Limb (tissue), 2 donors: ENCODE data around the gene NCBP1.

ENCODE experiments used
- DNase-seq, 2 donors: peaks; one replicate each; pipeline ENCODE4 v3.0.0-alpha.2; 2016; ENCODE audit errors: extremely low spot score in 2 of 2

NCBP1 gene

DNA sequence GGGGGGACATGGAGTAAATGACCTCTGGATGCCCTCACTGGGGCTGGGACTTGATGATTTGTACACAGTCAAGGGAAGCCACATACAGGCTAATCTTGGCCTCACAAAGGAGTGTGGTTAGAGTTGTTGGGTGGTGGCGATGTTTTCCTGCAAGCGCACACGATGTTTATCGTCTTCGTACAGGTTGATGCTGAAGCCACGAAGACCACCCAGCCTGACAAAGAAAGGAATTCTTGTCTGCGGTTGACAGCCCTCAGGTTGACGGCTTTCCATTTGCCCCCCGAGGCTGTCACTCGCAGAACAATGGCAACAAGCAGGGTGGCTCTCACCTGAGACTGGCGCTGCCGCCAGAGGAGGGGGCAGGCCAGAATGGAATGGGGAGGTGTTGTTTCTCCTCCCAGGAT is 77.6 kb downstream of the NCBP1 start:
- no peak for DNase-seq

DNA sequence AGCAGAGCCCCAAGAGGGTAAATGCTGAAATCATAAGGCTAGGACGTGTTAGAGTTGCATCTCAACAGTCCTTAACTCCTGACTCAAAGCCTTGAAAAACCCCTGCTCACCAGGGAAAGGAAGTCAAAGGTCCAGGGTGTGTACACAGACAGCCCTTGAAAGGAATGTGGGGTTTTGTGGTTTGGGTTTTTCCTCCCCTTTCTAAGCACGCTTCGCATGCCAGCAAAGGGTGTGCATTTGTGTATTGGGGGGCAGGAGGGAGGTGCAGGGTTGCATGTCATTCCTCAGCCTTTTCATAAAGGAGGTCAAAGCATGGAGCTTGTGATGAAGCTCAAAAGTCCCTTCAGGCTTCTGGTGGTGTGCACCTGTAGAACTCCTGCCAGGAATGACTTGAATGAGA is 80.8 kb downstream of the NCBP1 start:
- no peak for DNase-seq

DNA sequence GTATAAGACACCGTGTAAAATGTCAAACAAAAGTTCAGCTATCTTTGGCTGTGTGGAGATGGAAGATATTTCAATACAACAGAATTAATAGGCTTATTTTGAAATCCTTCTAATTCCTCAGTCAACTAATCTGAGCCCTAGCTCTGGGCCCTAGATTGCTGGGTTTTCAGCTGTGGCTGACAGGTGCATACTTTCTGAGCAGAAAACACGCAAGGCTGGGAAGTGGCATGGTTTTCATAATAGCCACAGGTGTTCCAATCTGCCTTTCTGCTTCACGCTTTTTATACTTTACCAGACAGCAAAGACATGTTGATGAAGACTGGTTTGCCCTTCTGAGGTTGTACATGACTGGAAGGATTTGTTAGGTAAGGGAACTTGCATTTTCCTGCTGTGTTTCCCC is 84.2 kb downstream of the NCBP1 start:
- DNase-seq, result no peak

DNA sequence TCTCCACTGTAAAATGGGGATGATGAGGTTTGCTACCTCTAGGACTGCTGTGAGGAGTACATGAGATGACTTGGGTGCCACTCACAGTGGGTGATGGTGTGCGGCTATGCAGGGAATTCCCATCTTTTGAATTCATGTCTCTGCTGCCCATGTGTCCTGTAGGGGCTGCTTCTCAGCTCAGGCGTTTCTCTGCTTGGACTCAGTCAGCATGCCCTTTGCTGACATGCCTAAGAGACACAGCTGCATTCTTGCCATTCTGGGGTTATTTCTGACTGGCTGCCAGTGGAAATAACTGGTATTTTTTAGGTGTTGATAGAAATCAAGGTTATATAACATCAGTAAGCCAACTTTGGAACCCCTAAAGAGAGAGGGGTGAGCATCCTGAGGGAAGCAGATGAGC is 87.8 kb downstream of the NCBP1 start:
- DNase-seq, result no peak

DNA sequence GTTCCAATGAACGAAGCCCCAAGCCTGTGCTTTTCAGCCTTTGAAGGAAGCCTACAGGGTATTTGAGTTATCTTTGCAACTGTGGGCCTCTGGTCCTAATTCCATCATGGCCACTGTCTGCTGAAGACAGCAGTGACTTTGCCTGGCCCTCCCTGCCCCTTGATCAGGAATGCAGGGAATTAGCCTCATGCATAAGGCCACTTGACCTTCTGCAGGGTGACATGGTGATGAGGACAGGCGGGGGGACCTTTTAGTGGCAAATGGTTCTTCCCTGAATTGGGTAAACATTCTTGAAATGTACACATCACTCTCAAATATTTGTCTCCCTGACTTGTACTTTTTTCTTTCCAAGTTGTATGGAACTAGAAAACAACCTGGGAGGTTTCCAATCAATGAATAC is 88.7 kb downstream of the NCBP1 start:
- no peak for DNase-seq
